ENCODE results near the gene PRELP.
A peak's percentile ranks its signal among the peaks of the same experiment; 100 is the strongest.
"Not testable (repeated sequence)": the region's sequence is repeated elsewhere in the genome, so short reads cannot be mapped to it uniquely, and the experiment has no call there.

PRELP gene

GRCh38 chr1:203453616-203454015 is 22.0 kb upstream of the PRELP start:
- no peak for DNase-seq (ENCODE audit: low spot score)

- DNase-seq (ENCODE audit: low spot score), result no peak
These were observed 20.6 kb upstream of the PRELP start for GRCh38 chr1:203454986-203455471.

GRCh38 chr1:203455706-203456105 is 19.9 kb upstream of the PRELP start:
- no peak for DNase-seq (ENCODE audit: low spot score)

- no peak for DNase-seq (ENCODE audit: low spot score)
These were observed 19.0 kb upstream of the PRELP start for GRCh38 chr1:203456577-203456976.

- no peak for DNase-seq (ENCODE audit: low spot score)
These were observed 17.5 kb upstream of the PRELP start for GRCh38 chr1:203458078-203458477.

- no peak for DNase-seq (ENCODE audit: low spot score)
These were observed 15.9 kb upstream of the PRELP start for GRCh38 chr1:203459671-203460201.

GRCh38 chr1:203461717-203462116 is 13.9 kb upstream of the PRELP start:
- DNase-seq (ENCODE audit: low spot score), result peak; percentile 62

GRCh38 chr1:203462143-203462542 is 13.5 kb upstream of the PRELP start:
- no peak for DNase-seq (ENCODE audit: low spot score)

- DNase-seq (ENCODE audit: low spot score), result no peak
These were observed 12.7 kb upstream of the PRELP start for GRCh38 chr1:203462878-203463277.

GRCh38 chr1:203463469-203464062 is 12.0 kb upstream of the PRELP start:
- DNase-seq (ENCODE audit: low spot score), result no peak

GRCh38 chr1:203464226-203464625 is 11.4 kb upstream of the PRELP start:
- no peak for DNase-seq (ENCODE audit: low spot score)

- no peak for DNase-seq (ENCODE audit: low spot score)
These were observed 10.9 kb upstream of the PRELP start for GRCh38 chr1:203464743-203465142.

- no peak for DNase-seq (ENCODE audit: low spot score)
These were observed 10.3 kb upstream of the PRELP start for GRCh38 chr1:203465146-203465798.

- no peak for DNase-seq (ENCODE audit: low spot score)
These were observed 9.7 kb upstream of the PRELP start for GRCh38 chr1:203465948-203466347.

GRCh38 chr1:203466906-203467549 is 8.6 kb upstream of the PRELP start:
- not testable (repeated sequence) for DNase-seq (ENCODE audit: low spot score)

GRCh38 chr1:203467550-203467921 is 8.1 kb upstream of the PRELP start:
- no peak for DNase-seq (ENCODE audit: low spot score)

- no peak for DNase-seq (ENCODE audit: low spot score)
These were observed 7.3 kb upstream of the PRELP start for GRCh38 chr1:203468326-203468725.

GRCh38 chr1:203470240-203470639 is 5.4 kb upstream of the PRELP start:
- no peak for DNase-seq (ENCODE audit: low spot score)

GRCh38 chr1:203471841-203472240 is 3.8 kb upstream of the PRELP start:
- no peak for DNase-seq (ENCODE audit: low spot score)

GRCh38 chr1:203473281-203473680 is 2.3 kb upstream of the PRELP start:
- no peak for DNase-seq (ENCODE audit: low spot score)

- no peak for DNase-seq (ENCODE audit: low spot score)
These were observed 1.8 kb upstream of the PRELP start for GRCh38 chr1:203473781-203474305.

- no peak for DNase-seq (ENCODE audit: low spot score)
These were observed 709 bp downstream of the PRELP start for GRCh38 chr1:203476216-203476814.

- no peak for DNase-seq (ENCODE audit: low spot score)
These were observed 2.1 kb downstream of the PRELP start for GRCh38 chr1:203477748-203478147.

Data from germinal center (tissue), 1 donor.